GM21515 (cell line): ENCODE measurements around the gene PDCD1LG2.
"Not testable (repeated sequence)": the region's sequence is repeated elsewhere in the genome, so short reads cannot be mapped to it uniquely, and the experiment has no call there.

Experiments used
- ATAC-seq: cut with Tn5 transposase; IDR thresholded peaks from one replicate; pipeline ENCODE4 v1.9.1; 2021; ENCODE audit not compliant: unreplicated experiment

PDCD1LG2 gene

DNA sequence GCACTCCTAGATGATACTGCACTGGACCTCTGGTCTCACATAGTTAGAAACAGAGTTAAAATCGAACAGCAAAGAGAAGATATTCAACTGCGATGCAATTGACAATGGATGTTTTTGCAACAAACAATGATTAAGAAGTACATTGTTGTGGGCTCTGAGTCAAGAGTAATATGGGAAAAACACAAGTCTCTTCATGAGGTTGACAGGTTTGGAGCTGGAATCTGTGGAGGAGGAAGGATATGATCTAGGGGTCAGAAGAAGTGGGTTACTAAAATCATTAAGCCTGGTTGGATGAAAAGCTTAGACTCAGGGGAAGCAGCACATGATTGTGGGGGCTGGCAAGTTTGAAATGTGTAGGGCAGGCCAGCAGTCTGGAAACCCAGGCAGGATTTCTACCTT is 53.1 kb downstream of the PDCD1LG2 start:
- no peak for ATAC-seq

DNA sequence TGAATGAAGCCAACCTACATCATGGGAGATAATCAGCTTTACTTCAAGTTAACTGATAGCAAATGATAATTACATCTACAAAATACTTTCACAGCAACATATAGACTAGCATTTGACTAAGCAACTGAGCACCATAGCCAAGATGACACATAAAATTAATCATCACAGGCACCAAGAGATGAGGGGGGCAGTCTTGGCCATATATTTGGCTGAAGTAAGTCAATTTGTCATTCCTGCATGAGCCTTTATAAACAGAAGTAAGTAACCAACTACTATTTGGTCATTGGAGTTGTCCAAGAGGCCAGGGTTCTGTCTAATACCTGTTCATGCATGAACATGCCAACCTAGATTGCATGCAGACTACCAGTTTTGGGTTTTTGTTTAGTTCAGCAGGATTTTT is 53.6 kb downstream of the PDCD1LG2 start:
- no peak for ATAC-seq

DNA sequence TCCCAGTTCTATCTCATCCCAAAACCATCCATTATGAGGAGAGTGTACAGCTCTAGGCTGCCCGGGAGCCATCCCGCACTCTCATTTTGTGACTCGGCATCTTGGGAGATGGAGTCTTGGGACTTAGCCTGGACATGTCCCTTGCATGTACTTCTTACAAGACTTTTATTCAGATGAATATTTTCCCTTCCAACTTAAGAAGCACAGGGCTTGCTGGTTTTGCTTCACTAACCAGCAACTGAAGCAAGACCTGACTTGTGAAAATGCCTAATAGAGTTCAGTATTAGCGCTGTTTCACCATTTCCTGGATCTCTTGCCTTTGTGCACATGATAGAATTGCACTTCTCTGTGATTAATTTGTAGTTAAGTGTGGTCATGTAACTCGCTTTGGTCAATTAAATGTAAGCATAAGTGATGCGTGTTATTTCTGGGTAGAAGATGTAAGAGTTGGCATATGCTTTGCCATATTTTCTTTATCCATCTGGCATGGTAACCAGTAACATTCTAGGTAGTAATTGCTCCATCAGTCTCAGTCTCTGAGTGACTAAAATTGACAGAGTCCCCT is 55.8 kb downstream of the PDCD1LG2 start:
- no peak for ATAC-seq

DNA sequence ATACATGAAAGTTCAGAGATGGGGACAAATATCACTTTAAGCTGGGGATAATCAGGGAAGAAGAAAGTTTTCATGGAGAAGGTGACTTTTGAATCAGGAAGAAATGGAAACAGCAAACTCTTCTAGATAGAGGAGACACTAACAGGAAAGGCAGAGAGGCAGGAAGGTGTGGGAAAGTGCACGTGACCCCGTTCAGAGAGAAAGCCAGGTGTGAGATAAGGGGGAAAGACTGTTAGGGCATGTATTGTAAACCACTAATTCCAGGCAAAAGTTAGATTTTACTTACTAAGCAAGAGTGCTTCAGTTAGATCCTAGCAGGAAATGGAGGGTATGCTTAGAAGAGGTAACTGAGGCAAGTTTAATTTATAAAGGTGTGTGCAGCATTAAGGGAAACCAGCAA is 58.5 kb downstream of the PDCD1LG2 start:
- no peak for ATAC-seq

DNA sequence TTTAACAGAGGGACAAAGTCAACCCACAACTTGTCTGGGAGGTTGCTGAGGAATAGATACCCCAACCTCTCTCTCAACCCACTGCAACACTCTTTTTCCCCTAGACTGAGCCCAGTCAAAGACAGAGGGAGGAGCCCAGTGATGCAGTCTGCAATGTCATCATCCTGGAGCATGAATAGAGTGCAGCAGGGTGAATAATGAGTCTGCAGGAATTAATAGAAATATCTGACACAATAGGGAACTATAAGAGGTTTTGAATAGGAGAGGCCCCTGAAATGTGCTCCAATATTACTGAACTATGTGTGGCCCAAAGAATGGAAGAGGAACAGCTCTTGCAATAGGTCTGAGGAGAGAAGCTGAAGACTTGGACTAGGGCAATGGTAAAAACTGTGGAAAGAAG is 59.1 kb downstream of the PDCD1LG2 start:
- no peak for ATAC-seq

DNA sequence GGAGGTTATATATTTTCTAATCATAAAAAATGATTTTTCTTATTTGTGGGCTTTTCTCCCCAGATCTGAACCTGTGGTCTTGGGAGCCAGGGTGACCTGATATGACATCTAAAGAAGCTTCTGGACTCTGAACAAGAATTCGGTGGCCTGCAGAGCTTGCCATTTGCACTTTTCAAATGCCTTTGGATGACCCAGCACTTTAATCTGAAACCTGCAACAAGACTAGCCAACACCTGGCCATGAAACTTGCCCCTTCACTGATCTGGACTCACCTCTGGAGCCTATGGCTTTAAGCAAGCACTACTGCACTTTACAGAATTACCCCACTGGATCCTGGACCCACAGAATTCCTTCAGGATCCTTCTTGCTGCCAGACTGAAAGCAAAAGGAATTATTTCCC is 59.6 kb downstream of the PDCD1LG2 start:
- ATAC-seq, result no peak

DNA sequence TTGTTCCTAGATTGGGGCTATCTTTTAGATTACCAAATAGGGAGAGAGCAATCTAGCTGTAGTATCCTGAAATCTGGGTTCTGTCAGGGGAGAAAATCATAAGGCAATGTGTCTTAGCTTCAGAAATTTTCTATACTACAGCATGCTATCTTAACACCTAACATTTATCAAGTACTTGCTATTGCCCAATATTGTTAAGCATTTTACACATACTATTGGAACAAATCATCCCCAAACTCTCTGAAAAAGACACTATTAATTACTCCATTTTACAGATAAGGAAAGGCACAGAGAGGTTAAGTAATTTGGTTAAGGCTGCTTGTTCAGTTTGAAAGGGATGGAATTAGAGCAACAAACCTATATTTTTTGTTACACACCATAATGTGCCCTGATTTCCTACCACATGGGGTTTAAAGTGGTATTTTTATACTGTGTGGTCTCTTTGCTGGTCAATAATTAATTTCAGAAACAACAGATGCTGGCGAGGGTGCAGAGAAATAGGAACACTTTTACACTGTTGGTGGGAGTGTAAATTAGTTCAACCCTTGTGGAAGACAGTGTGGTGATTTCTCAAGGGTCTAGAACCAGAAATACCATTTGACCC is 61.4 kb downstream of the PDCD1LG2 start:
- ATAC-seq, result no peak

DNA sequence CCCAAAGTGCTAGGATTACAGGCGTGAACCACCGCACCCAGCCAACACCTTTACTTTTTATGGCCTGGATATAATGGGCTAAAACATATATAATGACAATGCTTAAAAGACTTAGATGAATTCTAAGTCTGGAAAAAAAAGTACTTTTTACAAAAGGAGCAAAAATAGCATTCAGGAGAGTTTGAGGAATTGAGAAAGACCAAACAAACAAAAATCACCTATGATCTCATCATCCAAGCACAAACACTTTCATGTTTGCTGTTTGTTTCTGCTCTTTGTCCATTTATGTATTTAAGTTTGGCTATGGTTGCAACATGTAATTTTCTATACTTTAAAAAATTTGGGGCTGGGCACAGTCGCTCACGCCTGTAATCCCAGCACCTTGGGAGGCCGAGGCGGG is 63.8 kb downstream of the PDCD1LG2 start:
- ATAC-seq, result no peak

DNA sequence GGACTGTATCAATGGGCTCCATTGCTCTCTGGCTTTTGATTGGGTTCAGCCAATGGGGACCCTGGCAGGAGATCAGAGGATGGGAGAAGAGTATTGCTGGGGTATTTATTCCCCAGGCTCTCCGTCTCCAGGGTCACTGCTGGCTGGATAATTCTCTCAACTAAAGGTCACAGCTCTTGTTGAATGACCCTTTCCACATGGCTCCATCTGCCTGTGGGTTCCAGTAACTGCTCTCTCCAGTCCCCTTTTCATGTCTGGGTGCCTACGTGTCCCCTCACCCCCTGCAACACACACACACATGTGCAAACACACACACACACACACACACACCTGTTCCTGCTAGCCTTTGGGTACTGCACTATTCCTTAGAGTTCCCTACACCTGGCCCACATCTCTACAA is 64.7 kb downstream of the PDCD1LG2 start:
- no peak for ATAC-seq

DNA sequence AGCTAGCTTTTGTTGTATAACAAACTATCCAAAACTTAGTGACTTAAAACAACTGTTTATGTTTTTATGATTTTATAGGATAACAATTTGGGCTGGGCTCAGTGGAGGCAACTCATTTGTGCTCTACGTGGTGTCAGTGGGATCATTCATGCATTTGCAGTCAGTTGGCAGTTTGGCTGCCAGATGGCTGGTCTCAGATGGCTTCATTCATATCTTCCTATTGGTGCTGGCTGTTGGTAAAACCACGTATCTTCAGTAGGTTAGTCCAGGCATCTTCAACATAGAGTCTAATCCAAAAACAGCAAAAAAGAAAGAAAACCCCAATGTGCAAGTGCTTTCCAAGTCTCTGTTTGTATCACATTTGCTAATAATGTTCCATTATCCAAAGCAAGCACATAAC is 66.9 kb downstream of the PDCD1LG2 start:
- ATAC-seq, result no peak

DNA sequence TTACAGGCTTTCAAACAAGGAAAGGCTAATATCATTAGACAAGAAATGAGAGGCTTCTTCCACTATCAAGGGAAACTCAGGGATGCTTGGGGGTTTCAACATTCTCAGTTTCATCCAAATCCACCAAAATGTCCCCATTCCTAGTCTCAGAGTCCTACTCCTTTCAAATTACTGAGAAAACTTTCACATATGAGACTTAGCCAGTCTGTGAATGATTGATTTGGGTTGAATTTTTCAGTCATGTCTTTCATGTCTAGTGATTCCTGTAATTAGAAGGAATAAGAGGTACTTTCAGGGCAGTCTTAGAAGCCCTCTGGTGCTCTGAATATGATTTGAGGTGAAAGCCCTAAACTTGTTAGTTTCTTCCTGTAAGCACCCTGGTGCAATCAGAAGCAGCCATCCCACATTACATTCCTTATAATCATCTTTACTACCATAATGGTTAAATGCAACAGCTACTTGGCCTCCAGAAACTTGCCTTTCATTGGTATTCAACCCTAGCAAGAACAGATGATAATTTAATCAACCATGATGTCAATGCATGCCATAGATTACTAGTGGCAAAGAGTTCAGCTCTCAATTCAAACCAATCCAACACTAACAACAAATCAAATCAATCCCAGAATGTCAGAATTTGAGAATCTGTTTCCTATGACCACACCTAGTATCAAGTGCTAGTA is 67.8 kb downstream of the PDCD1LG2 start:
- no peak for ATAC-seq

DNA sequence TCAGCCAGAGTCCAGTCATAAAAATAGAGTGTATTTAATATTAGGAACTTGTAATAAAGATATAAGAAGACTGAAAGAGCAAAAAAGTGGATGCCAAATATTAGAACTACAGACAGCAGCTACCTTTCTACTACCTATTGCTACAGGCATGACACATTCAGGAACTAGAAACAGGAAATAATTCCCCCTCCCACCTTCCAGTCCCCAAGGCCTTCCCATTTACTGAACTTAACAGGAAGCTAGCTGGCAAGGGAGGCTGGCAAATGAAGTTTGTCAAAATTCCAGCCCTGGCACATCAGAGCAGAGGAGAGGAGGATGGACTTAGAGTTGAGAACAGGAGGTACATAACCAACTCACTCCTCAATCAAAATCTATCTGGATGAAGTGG is 68.4 kb downstream of the PDCD1LG2 start:
- ATAC-seq, result no peak

DNA sequence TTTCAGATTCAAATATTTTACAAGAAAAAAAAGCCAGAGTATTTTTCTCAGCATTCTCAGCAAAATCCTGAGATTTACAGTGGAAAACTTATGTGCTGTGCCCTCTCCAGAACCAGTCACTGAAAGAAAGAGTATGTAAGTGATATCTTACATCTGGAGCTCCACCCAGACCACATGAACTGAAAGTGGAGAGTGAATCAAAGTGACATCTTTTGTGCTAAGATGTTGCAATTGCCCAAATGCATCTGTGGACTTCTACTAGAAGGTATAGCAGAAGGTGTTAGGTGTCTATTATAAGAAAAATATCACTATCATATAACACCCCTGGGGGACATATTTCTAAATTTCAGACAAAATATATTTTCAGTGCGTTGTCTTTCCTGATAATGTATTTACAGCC is 69.5 kb downstream of the PDCD1LG2 start:
- no peak for ATAC-seq

DNA sequence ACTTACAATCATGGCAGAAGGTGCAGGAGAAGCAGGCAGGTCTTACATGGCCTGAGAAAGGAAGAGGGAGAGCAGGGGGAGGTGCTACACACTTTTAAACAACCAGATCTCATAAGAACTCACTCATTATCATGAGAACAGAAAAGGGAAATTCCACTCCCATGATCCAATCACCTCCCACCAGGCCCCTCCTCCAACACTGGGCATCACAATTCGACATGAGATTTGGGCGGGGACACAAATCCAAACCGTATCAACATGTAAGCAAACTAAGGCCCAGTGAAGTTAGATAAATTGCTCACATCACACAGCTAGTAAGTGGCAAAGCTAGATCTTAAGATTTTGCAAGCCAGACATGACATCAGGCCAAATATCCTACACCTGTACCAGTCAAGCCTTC is 70.3 kb downstream of the PDCD1LG2 start:
- no peak for ATAC-seq

DNA sequence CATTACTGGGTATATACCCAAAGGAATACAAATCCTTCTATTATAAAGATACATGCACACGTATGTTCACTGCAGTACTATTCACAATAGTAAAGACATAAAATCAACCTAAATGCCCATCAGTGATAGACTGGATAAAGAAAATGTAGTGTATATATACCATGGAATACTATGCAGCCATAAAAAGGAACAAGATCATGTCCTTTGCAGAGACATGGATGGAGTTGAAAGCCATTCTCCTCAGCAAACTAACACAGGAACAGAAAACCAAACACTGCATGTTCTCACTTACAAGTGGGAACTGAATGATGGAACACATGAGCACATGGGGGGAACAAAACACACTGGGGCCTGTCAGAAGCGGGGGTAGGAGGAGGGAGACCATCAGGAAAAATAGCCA is 71.4 kb downstream of the PDCD1LG2 start:
- not testable (repeated sequence) for ATAC-seq

DNA sequence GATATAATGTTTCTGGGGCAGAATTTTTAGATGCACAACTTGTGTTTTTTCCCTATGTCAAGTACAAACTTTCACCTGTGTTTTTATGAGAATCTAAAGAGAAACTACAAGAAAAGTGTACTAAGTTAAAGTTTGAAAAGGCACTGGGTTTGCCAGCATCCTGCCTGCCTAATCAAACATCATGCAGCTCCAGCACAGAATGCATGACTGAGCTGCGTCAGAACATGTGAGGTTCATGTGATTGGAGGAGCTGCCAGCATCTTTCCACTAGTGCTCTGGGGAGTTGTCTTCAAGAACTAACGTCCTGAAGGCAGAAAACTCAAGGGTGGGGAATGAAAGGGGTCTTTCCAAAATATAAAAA is 72.5 kb downstream of the PDCD1LG2 start:
- ATAC-seq, result peak; percentile 52

DNA sequence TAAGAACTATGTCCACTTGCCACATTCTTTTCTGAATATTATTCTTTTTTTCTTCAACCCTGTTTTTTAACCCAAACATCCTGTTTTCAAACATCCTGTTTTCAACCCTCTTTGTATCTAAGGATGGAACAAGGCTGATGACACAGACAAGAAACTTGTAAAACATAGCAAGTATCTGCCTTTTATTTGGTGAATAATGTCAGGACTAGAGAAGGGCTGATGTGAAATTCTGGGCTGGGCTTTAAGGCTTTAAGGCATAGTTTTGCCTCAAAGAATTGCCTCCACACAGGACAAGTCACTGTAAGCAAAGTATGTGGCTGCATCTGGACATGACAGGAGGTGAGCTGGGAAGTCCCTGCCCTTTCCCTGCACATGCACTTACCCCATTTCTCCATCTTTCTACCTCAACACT is 76.1 kb downstream of the PDCD1LG2 start:
- ATAC-seq, result peak; percentile 40

DNA sequence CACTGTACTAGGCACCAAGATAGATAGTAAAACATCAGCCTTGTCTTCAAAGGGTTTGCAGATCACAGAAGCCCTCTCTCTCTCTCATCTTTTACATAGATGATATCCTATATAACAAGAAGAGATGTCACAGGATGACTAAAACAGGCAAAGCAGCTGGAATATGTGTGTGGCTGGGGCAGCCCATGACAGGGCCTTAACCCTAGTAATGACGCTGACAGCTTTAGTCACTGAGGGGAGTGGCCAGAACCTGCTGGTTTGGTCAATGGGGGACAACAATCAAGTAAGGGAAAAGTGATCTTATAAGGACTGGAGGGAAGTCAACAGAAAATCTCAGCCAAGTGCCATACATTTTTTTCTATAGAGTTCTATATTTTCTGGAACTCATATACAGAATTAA is 76.7 kb downstream of the PDCD1LG2 start:
- ATAC-seq, result no peak

DNA sequence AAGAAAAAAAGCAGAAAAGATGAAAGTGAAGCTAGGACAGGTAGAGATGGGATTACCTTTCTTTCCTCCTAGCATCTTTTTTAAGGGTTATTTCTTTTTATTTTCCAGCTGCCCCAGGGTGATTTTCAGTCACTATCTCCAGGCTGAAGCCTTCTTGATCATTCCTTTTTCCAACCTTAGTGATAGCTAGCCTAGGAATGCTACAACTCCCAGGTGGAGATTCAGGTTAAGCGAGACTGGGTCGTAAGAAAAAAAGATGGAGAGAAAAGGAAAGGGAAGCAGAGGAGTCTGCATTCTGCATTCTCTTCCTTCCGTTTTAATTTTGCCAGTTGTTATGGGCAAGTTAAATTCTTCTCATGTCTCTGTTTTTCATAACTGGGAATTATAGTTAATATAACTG is 81.9 kb downstream of the PDCD1LG2 start:
- ATAC-seq, result no peak

DNA sequence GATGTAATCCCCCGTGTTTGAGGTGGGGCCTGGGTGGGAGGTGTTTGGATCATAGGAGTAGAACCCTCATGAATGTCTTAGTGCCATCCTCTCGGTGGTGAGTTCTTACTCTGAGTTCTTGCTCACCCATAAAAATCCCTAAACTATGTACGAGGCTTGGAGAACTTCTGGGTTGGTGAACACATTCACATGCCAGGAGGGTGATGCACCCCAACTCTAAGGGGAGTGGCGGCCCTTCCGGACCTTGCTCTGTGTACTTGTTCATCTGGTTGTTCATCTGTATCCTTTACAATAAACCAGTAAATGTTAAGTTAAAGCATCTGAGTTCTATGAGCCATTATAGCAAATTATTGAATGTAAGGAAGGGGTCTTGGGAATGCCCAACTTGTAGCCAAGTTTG is 82.6 kb downstream of the PDCD1LG2 start:
- no peak for ATAC-seq

DNA sequence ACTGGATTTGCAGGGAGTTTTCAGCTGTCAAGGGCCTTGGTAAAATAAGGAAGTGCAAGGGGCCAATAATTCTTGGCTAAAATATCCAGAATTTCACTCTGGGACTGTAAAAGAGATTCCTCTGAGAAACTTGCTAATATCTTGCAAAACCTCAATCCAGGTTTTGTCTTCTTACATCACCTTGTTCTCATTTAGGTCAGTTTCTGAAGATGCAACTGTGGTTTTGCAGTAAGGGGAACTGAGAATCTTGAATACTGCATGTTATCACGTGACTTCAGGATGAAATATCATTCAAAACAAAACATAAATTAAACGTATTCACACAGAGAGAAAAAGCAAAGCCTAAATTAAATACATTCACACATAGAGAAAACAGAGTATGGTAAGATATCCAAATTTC is 83.6 kb downstream of the PDCD1LG2 start:
- ATAC-seq, result peak; percentile 72

DNA sequence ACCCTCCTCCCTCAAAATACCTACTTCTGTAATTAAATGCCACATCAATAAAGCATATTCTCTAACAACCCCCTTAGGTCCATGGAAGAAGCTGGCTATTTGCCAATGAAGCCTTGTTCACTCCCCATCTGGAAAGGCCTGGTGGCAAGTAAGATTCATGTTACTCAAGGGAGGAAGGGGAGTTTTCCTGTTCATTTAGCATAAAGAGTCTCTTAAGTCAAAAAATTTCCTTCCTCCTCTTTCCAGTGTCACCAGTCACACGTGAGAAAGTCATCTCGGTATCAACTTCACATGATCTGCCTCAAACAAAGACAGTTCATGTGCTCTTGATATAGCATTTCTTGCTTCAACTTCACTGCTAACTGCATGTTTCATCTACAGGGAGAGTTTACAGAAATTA is 85.8 kb downstream of the PDCD1LG2 start:
- ATAC-seq, result no peak
